Fibroblast of lung (primary cell): ENCODE measurements around the gene PPP4R1.

Experiments
- CTCF ChIP-seq, 2 donors: IDR thresholded peaks in 1 of 2; conservative IDR thresholded peaks in 1 of 2; 1 replicate in 1 of 2; 2 replicates in 1 of 2; pipeline ENCODE4 v1.5.1; 2011 to 2012; ENCODE audit warnings: low read length in 2 of 2, control low read depth in 1 of 2, inconsistent platforms in 1 of 2, low read depth in 1 of 2, mild to moderate bottlenecking in 1 of 2
- EZH2 ChIP-seq: IDR thresholded peaks from 2 replicates; pipeline ENCODE4 v1.5.1; 2012; ENCODE audit warnings: low read length, control low read depth, mild to moderate bottlenecking; ENCODE audit errors: missing control alignments

DNA sequence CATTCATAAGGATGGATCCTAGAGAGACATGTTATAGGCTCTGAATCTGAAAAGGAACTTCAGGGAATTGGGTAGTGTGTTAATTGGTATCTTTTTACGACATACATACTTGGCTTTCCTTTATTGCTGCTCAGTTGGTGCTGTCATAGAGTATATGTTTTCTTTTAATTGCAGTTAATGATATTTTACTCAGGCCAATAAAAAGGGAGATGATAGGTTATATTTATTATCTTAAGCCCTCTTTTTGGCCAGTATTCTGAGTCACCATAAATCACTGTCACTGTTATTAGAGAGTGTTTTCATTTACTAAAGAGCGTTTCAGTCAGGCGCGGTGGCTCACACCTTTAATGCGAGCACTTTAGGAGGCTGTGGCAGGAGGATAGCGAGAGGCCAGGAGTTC, 91.4 kb downstream of the PPP4R1 start:
- TF ChIP-seq CTCF (conservative IDR thresholded peaks at IDR 0.05 in 1 of 2, IDR thresholded peaks at IDR 0.05 in 1 of 2; ENCODE audit: low read depth in 1 of 2, low read length in 2 of 2): no peak
- no peak for TF ChIP-seq EZH2
